K562 (cell line): ENCODE measurements around the gene GUCA1A. TPM values are rescaled to one million over a fixed set of nuclear protein-coding genes. Genes with fewer than 3 reads are reported as not detected.

ENCODE experiments used
- ARID3B ChIP-seq: fragments of 250-450 bp; sonication (Bioruptor Pico); IDR thresholded peaks from 2 replicates; pipeline ENCODE4 v1.4.0; 2020; ENCODE audit warnings: borderline replicate concordance
- CBFB ChIP-seq: sonication (generic); formaldehyde crosslinking; IDR thresholded peaks from 2 replicates; pipeline ENCODE4 v1.4.0; 2020; ENCODE audit warnings: mild to moderate bottlenecking, missing genetic modification reagents
- CHD1 ChIP-seq: fragments of 200-600 bp; sonication (generic); IDR thresholded peaks from one replicate; pipeline ENCODE4 v1.6.1; 2012; ENCODE audit warnings: mild to moderate bottlenecking, moderate library complexity, low read length, inconsistent platforms
- HINFP ChIP-seq: fragments of 450-650 bp; conservative IDR thresholded peaks from 2 replicates; pipeline ENCODE4 v1.6.1; 2016; ENCODE audit warnings: missing genetic modification characterization, low read depth, mild to moderate bottlenecking, control low read depth, missing compliant biosample characterization
- MGA ChIP-seq: fragments of 450-650 bp; IDR thresholded peaks from 2 replicates; pipeline ENCODE4 v1.6.1; 2016; ENCODE audit warnings: mild to moderate bottlenecking, moderate library complexity
- RBM25 ChIP-seq: fragments of 200-400 bp; formaldehyde crosslinking; IDR thresholded peaks from 2 replicates; pipeline ENCODE4 v1.6.1; 2018; ENCODE audit warnings: low read length, low read depth, moderate library complexity; ENCODE audit not compliant: severe bottlenecking
- SMAD2 ChIP-seq: fragments of 150-350 bp; IDR thresholded peaks from 2 replicates; pipeline ENCODE4 v1.6.1; 2014; ENCODE audit warnings: low read depth, mild to moderate bottlenecking, low read length
- TFAM ChIP-seq: fragments of 250-450 bp; sonication (Bioruptor Pico); conservative IDR thresholded peaks from 2 replicates; pipeline ENCODE4 v1.5.0; 2021; ENCODE audit warnings: mild to moderate bottlenecking, moderate library complexity
- ZNF551 ChIP-seq: fragments of 250-450 bp; sonication (Bioruptor Pico); IDR thresholded peaks from 2 replicates; pipeline ENCODE4 v1.5.0; 2021; ENCODE audit warnings: mild to moderate bottlenecking, moderate library complexity
- ZNF785 ChIP-seq: fragments of 250-450 bp; sonication (Bioruptor Pico); IDR thresholded peaks from 2 replicates; pipeline ENCODE4 v1.4.0; 2020; ENCODE audit warnings: mild to moderate bottlenecking
- polyA plus RNA-seq, 8 experiments: library from polyadenylated mRNA; depleted of rRNA in 4 of 8; stranded (reverse) in 5 of 8; unstranded in 3 of 8; fragments of >200 nt; fragmentation: Nextera tagmentation in 2 of 8; fragmentation: Illumina TruSeq in 1 of 8; extraction: Ambion mirVana in 2 of 8; extraction: Trizol in 1 of 8; gene quantifications; 2 replicates each; pipeline versions ENCODE4 v1.2.1 to v1.2.3, GENCODE V29; 2011 to 2014; ENCODE audit warnings: inconsistent platforms in 1 of 8, missing spikeins in 1 of 8
- total RNA-seq, 7 experiments: library from RNA; depleted of rRNA in 6 of 7; stranded (reverse); fragments of >200 nt in 6 of 7; fragmentation: Illumina TruSeq in 2 of 7; extraction: Trizol in 2 of 7; gene quantifications; 2 replicates each; pipeline versions ENCODE4 v1.2.1 to v1.2.3, GENCODE V29; 2011 to 2021; ENCODE audit warnings: low replicate concordance in 1 of 7

GUCA1A gene
- total and polyA plus RNA-seq, 9 of the 15 experiments (the other 6 are each of a cell fraction or from before 2014, with no cell fraction given) = not detected

- peak; percentile 85; the same call in 1 of the 2 replicates for TF ChIP-seq CBFB
- no peak for TF ChIP-seq SMAD2
- TF ChIP-seq ZNF551 (CRISPR knock-in tag) = no peak
- TF ChIP-seq ARID3B (CRISPR knock-in tag) = no peak
- TF ChIP-seq RBM25 = no peak
- TF ChIP-seq TFAM (CRISPR knock-in tag) = no peak
- peak; percentile 24 for TF ChIP-seq CHD1
- peak; percentile 72 for TF ChIP-seq HINFP (tag)
- TF ChIP-seq MGA = peak; percentile 24
- no peak for TF ChIP-seq ZNF785 (CRISPR knock-in tag)
These were observed 24.6 kb downstream of the GUCA1A start (continued) for GRCh38 chr6:42197555-42198362.
